ENCODE data around the gene WTIP. TPM values are rescaled to one million over a fixed set of nuclear protein-coding genes. Genes with fewer than 3 reads are reported as not detected.

Gene WTIP
- total and polyA plus RNA-seq, 9 donors = 16.5 to 26.2 (median 20.8) TPM

DNA sequence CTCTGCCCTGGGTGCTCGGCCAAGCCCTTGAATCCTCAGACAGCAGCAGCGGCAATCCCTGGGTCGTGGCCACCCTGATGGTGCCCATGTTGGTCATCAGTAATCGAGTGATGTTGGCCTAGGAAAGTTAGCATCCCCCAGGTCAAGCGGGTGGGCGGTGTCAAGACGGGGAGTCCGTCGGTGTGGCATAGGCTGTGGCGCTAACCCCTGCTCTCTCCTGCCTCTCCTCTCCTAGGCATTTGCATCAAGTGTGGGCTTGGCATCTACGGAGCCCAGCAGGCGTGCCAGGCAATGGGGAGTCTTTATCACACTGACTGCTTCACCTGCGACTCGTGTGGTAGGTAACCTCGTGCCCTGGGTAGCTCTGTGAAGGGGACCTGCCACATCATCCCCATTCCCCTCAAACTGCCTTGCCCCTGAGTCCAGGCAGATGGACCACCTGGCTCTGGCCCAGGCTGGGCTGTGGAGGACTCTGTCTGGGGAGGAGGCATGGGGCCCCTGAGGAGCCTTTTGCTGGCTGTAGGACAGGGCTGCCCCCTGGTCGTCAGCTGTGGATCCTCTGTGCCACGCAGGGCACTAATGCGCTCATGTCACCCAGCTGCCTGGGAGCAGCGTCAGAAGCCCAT, 8.7 kb downstream of the WTIP start:
- whole genome bisulfite sequencing (ENCODE audit: insufficient coverage) = 93% methylated on average over 12 of the region's 19 CpGs
- Histone ChIP-seq H3K36me3 (ENCODE audit: control insufficient read depth, insufficient read depth, low read length) (peaks cover 33% of the 10 kb centered on the region), H3K27ac (ENCODE audit: low read length) (no peak overlapping the region), H3K27me3 (ENCODE audit: control insufficient read depth, insufficient read depth, low read length) (no peaks in the 10 kb centered on the region), H3K9me3 (replicated peaks; ENCODE audit: control insufficient read depth, low read depth, low read length) (no peaks in the 10 kb centered on the region), H3K4me3 (ENCODE audit: low read length) (no peak overlapping the region), H3K4me1 (ENCODE audit: control insufficient read depth, insufficient read depth, low read length) (no peaks in the 10 kb centered on the region)
- DNase-seq = no peak

DNA sequence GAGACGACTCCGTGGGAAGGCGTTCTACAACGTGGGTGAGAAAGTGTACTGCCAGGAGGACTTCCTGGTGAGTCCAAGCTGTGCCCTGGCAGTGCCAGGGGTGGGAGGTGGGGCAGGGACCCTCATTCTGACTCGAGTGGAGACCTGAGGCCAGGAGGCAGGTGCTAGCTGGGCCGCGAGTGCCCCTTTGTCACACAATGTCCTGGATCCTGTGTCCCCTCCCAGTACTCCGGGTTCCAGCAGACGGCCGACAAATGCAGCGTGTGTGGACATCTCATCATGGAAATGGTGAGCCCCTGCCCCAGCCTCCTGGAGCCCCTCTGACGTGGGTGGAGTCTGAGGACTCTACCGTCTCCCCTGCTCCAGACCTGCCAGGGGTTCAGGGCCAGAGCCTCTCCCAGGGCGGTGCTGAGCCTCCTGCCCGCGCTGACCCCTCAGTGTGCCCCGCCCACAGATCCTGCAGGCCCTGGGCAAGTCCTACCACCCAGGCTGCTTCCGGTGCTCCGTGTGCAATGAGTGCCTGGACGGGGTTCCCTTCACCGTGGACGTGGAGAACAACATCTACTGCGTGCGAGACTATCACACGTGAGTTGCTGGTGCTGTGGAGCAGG, 11.6 kb downstream of the WTIP start:
- no peak for DNase-seq
- Histone ChIP-seq H3K36me3 (ENCODE audit: control insufficient read depth, insufficient read depth, low read length) (peaks cover 58% of the 10 kb centered on the region), H3K9me3 (replicated peaks; ENCODE audit: control insufficient read depth, low read depth, low read length) (no peaks in the 10 kb centered on the region), H3K4me1 (ENCODE audit: control insufficient read depth, insufficient read depth, low read length) (no peaks in the 10 kb centered on the region), H3K27me3 (ENCODE audit: control insufficient read depth, insufficient read depth, low read length) (no peaks in the 10 kb centered on the region), H3K4me3 (ENCODE audit: low read length) (no peak overlapping the region), H3K27ac (ENCODE audit: low read length) (no peak overlapping the region)
- 88% methylated on average over 22 of the region's 25 CpGs for WGBS (ENCODE audit: insufficient coverage)

- WGBS (ENCODE audit: insufficient coverage) = 89% methylated on average over 7 of the region's 7 CpGs
Measured at GRCh38 chr19:34493649-34494044, 12.1 kb downstream of the WTIP start.

DNA sequence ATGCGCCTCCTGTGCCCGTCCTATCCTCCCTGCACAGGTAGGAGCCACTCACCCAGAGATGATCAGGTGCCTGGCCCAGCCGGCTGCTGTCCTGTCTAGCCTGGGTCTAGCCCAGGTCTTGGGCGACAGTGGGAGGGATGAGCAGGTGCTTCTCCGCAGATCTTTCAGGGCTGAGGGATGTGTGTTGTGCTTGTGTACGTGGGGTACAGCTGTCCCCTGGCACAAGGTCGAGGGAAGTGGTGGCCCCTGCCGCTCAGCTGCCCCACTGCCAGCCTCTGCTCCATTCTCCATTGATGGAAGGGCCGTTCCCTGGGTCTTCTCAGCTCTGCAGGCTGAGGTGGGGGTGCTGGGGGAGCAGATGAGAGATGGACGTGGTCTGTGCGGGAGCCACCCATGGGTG, 13.0 kb downstream of the WTIP start:
- Histone ChIP-seq H3K27ac (ENCODE audit: low read length) (no peak overlapping the region), H3K36me3 (ENCODE audit: control insufficient read depth, insufficient read depth, low read length) (peaks cover 64% of the 10 kb centered on the region), H3K27me3 (ENCODE audit: control insufficient read depth, insufficient read depth, low read length) (no peaks in the 10 kb centered on the region), H3K4me3 (ENCODE audit: low read length) (no peak overlapping the region), H3K4me1 (ENCODE audit: control insufficient read depth, insufficient read depth, low read length) (no peaks in the 10 kb centered on the region), H3K9me3 (replicated peaks; ENCODE audit: control insufficient read depth, low read depth, low read length) (no peaks in the 10 kb centered on the region)
- DNase-seq = no peak
- 98% methylated on average over 5 of the region's 11 CpGs for WGBS (ENCODE audit: insufficient coverage)

More at GRCh38 chr19:34493649-34494044, 12.1 kb downstream of the WTIP start:
- DNase-seq = no peak
- Histone ChIP-seq H3K4me1 (ENCODE audit: control insufficient read depth, insufficient read depth, low read length) (no peaks in the 10 kb centered on the region), H3K36me3 (ENCODE audit: control insufficient read depth, insufficient read depth, low read length) (peaks cover 61% of the 10 kb centered on the region), H3K4me3 (ENCODE audit: low read length) (no peak overlapping the region), H3K9me3 (replicated peaks; ENCODE audit: control insufficient read depth, low read depth, low read length) (no peaks in the 10 kb centered on the region), H3K27ac (ENCODE audit: low read length) (no peak overlapping the region), H3K27me3 (ENCODE audit: control insufficient read depth, insufficient read depth, low read length) (no peaks in the 10 kb centered on the region)

DNA sequence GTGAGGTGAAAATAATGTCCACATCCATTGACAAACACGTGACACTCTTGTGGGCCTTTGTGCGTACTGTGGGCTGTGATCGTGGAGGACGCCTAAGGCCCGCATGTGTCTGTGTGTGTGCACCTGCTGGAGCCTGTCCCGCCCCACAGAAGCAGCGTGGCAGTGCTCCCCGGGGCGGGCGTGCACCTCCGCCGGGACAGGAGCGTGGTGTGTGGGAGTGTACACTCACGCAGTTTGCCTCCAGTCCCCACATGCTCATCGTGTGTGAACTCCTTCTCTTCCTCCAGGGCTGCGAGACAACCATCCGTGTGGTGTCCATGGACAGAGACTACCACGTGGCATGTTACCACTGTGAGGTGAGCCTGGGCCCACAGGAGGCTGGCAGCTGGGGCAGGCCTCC, 13.9 kb downstream of the WTIP start:
- Histone ChIP-seq H3K27me3 (ENCODE audit: control insufficient read depth, insufficient read depth, low read length) (no peaks in the 10 kb centered on the region), H3K4me1 (ENCODE audit: control insufficient read depth, insufficient read depth, low read length) (no peaks in the 10 kb centered on the region), H3K27ac (ENCODE audit: low read length) (no peak overlapping the region), H3K9me3 (replicated peaks; ENCODE audit: control insufficient read depth, low read depth, low read length) (no peaks in the 10 kb centered on the region), H3K36me3 (ENCODE audit: control insufficient read depth, insufficient read depth, low read length) (peaks cover 61% of the 10 kb centered on the region), H3K4me3 (ENCODE audit: low read length) (no peak overlapping the region)
- 96% methylated on average over 12 of the region's 18 CpGs for WGBS (ENCODE audit: insufficient coverage)
- no peak for DNase-seq

- no peaks in the 10 kb centered on the region for H3K9me3 ChIP-seq (replicated peaks; ENCODE audit: control insufficient read depth, low read depth, low read length)
- WGBS (ENCODE audit: insufficient coverage) = 85% methylated on average over 15 of the region's 15 CpGs
- H3K4me1 ChIP-seq (ENCODE audit: control insufficient read depth, insufficient read depth, low read length) = peaks cover 7% of the 10 kb centered on the region
- H3K36me3 ChIP-seq (ENCODE audit: control insufficient read depth, insufficient read depth, low read length) = peaks cover 54% of the 10 kb centered on the region
- no peak for DNase-seq
- H3K27me3 ChIP-seq (ENCODE audit: control insufficient read depth, insufficient read depth, low read length) = no peaks in the 10 kb centered on the region
- H3K4me3 ChIP-seq (ENCODE audit: low read length) = no peak overlapping the region
- H3K27ac ChIP-seq (ENCODE audit: low read length) = no peak overlapping the region
Measured at GRCh38 chr19:34497112-34497805, 15.7 kb downstream of the WTIP start.

- DNase-seq = no peak
- 85% methylated on average over 7 of the region's 13 CpGs for WGBS (ENCODE audit: insufficient coverage)
- Histone ChIP-seq H3K9me3 (replicated peaks; ENCODE audit: control insufficient read depth, low read depth, low read length) (no peaks in the 10 kb centered on the region), H3K27me3 (ENCODE audit: control insufficient read depth, insufficient read depth, low read length) (no peaks in the 10 kb centered on the region), H3K4me3 (ENCODE audit: low read length) (no peak overlapping the region), H3K4me1 (ENCODE audit: control insufficient read depth, insufficient read depth, low read length) (peaks cover 7% of the 10 kb centered on the region), H3K27ac (ENCODE audit: low read length) (no peak overlapping the region), H3K36me3 (ENCODE audit: control insufficient read depth, insufficient read depth, low read length) (peaks cover 39% of the 10 kb centered on the region)
Measured at GRCh38 chr19:34499155-34499834, 17.7 kb downstream of the WTIP start.

DNA sequence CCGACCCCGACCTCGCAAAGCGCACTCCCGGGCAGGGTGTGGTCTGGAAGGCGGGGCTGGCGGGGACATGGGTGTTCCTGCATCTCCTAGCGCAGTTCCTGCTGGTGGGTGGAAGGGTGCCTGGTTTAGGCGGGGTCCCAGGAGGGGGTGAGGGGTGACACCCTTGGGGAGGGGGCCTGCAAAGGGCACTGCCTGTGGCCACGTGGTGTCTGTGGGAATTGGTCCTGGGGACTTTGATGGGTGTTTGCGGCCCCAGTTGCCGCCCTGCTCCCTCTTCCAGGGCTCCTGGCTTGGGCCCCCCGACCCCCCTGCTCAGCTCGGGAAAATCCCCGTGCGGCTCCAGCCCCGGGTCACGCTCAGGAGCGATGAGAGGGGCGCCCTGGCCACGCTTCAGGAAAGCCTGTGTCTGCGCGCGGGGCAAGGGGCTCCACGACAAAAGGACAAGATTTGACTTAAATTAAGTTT, 19.1 kb downstream of the WTIP start:
- no peaks in the 10 kb centered on the region for H3K9me3 ChIP-seq (replicated peaks; ENCODE audit: control insufficient read depth, low read depth, low read length)
- peaks cover 7% of the 10 kb centered on the region for H3K4me1 ChIP-seq (ENCODE audit: control insufficient read depth, insufficient read depth, low read length)
- H3K36me3 ChIP-seq (ENCODE audit: control insufficient read depth, insufficient read depth, low read length) = peaks cover 26% of the 10 kb centered on the region
- WGBS (ENCODE audit: insufficient coverage) = 44% methylated on average over 16 of the region's 25 CpGs
- no peak overlapping the region for H3K4me3 ChIP-seq (ENCODE audit: low read length)
- H3K27me3 ChIP-seq (ENCODE audit: control insufficient read depth, insufficient read depth, low read length) = no peaks in the 10 kb centered on the region
- peak; percentile 27 for DNase-seq
- H3K27ac ChIP-seq (ENCODE audit: low read length) = no peak overlapping the region

- no peaks in the 10 kb centered on the region for H3K27me3 ChIP-seq (ENCODE audit: control insufficient read depth, insufficient read depth, low read length)
- 12% methylated on average over 22 of the region's 40 CpGs for WGBS (ENCODE audit: insufficient coverage)
- H3K4me3 ChIP-seq (ENCODE audit: low read length) = no peak overlapping the region
- H3K36me3 ChIP-seq (ENCODE audit: control insufficient read depth, insufficient read depth, low read length) = peaks cover 19% of the 10 kb centered on the region
- H3K27ac ChIP-seq (ENCODE audit: low read length) = no peak overlapping the region
- peak; percentile 91 for DNase-seq
- peaks cover 7% of the 10 kb centered on the region for H3K4me1 ChIP-seq (ENCODE audit: control insufficient read depth, insufficient read depth, low read length)
- H3K9me3 ChIP-seq (replicated peaks; ENCODE audit: control insufficient read depth, low read depth, low read length) = no peaks in the 10 kb centered on the region
Measured at GRCh38 chr19:34501339-34502320, 20.1 kb downstream of the WTIP start.
